C4-2B (cell line): ENCODE data around the gene KAZALD1.

ENCODE experiments used
- ZFX ChIP-seq: fragments of 450-650 bp; IDR thresholded peaks from 2 replicates; pipeline ENCODE4 v1.6.1; 2017
- TF ChIP-seq, protein P1 (sequence below): fragments of 450-650 bp; conservative IDR thresholded peaks from 2 replicates; pipeline ENCODE4 v1.5.1; 2017; ENCODE audit warnings: mild to moderate bottlenecking

DNA sequence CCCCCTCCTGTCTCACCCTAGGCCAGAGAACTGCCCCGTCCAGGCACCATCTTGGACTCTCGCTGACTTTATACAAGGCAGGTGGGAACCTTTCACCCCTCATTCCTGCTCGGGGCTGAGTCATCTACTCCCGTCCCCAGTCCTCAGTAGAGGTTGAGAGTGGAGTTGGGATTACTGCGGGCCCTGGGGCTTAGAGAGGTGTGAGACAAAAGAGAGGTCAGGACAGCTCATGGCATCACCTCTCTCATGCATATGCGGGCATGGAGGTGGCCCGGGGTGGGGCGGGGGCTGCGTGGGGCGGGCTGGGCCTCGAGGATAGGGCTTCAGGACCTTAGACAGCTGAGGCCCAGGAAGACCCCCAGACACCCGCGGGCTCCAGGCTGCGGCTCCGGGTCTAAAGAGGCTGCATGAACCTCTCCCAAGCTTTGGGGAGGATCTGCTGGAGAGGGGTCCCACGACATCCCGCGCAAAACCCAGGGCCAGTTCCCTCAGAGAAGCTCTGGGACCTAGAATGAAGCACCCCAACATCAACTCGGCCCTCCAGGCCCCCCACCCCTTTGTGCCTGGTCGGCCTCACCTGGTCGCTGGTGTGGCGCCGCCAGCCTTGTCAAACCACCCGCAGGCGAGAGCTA is 31.2 kb upstream of the KAZALD1 start:
- TF ChIP-seq, protein P1, sequence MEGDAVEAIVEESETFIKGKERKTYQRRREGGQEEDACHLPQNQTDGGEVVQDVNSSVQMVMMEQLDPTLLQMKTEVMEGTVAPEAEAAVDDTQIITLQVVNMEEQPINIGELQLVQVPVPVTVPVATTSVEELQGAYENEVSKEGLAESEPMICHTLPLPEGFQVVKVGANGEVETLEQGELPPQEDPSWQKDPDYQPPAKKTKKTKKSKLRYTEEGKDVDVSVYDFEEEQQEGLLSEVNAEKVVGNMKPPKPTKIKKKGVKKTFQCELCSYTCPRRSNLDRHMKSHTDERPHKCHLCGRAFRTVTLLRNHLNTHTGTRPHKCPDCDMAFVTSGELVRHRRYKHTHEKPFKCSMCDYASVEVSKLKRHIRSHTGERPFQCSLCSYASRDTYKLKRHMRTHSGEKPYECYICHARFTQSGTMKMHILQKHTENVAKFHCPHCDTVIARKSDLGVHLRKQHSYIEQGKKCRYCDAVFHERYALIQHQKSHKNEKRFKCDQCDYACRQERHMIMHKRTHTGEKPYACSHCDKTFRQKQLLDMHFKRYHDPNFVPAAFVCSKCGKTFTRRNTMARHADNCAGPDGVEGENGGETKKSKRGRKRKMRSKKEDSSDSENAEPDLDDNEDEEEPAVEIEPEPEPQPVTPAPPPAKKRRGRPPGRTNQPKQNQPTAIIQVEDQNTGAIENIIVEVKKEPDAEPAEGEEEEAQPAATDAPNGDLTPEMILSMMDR: no peak
- TF ChIP-seq ZFX: no peak
